ENCODE data around the gene ARHGAP4.

The ARHGAP4 gene

DNA sequence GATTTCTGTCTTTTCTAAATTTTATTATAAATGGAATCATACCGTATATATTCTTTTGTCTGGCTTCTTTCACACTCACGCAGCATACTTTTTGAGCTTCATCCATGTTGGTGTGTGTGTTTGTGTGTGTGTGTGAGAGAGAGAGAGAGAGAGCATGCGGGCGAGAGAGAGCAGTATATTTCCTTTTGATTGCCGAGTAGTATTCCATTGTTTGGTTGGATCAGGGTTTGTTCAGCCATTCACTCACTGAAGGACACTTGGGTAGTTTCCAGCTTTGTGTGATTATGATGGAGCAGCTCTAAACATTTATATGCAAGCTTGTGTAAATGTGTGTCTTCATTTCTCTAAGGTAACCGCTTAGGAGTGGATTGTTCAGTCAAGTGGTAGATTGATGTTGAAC, 36.9 kb downstream of the ARHGAP4 start:
- DNase-seq (ENCODE audit: insufficient read length, low spot score): no peak
- no peak for FAIRE-seq
- TF ChIP-seq, protein P1, sequence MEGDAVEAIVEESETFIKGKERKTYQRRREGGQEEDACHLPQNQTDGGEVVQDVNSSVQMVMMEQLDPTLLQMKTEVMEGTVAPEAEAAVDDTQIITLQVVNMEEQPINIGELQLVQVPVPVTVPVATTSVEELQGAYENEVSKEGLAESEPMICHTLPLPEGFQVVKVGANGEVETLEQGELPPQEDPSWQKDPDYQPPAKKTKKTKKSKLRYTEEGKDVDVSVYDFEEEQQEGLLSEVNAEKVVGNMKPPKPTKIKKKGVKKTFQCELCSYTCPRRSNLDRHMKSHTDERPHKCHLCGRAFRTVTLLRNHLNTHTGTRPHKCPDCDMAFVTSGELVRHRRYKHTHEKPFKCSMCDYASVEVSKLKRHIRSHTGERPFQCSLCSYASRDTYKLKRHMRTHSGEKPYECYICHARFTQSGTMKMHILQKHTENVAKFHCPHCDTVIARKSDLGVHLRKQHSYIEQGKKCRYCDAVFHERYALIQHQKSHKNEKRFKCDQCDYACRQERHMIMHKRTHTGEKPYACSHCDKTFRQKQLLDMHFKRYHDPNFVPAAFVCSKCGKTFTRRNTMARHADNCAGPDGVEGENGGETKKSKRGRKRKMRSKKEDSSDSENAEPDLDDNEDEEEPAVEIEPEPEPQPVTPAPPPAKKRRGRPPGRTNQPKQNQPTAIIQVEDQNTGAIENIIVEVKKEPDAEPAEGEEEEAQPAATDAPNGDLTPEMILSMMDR (IDR thresholded peaks at IDR 0.05; ENCODE audit: insufficient read depth, missing control alignments): no peak

DNA sequence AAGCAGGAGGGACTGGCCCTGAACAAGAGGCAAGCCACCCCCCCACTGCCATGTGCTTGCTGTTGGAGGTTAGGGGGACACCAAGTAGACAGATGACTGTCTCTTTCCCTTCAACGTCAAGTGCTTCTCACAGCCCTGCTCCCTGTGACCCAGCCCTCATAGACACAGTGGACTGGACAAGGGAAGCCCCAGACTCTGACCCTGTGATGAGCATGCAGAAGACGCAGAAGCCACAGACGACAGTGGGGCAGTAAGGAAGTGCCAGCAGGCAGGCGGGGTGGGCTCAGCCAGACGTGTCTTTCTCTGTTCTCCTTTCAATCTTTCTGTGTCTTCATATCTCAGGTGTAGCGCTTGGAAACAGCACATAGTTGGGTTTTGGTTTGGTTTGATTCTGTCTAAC, 37.7 kb downstream of the ARHGAP4 start:
- no peak for FAIRE-seq
- TF ChIP-seq, protein P1 (IDR thresholded peaks at IDR 0.05; ENCODE audit: insufficient read depth, missing control alignments): no peak

DNA sequence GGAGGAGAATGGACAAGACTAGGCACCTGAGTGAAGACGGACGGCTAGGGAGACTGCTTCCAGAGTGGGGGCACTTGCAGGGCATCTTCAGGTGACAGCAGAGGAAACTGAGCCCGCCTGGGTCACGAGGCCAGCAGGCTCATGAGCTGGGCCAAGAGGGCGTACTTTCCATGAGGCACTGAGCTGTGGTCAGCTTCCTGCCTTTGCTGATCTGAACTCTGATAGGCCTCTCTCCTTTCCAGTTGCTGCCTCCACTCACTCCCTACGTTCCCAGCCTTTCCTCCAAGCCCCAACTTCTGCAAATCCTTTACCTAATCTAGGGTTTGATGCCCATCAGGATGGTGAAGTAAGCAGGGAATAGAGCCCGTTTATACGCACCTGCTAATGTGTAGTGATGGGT, 38.7 kb downstream of the ARHGAP4 start:
- FAIRE-seq: no peak

More for the DNA sequence above, 37.7 kb downstream of the ARHGAP4 start:
- DNase-seq (ENCODE audit: insufficient read length, low spot score): no peak

DNA sequence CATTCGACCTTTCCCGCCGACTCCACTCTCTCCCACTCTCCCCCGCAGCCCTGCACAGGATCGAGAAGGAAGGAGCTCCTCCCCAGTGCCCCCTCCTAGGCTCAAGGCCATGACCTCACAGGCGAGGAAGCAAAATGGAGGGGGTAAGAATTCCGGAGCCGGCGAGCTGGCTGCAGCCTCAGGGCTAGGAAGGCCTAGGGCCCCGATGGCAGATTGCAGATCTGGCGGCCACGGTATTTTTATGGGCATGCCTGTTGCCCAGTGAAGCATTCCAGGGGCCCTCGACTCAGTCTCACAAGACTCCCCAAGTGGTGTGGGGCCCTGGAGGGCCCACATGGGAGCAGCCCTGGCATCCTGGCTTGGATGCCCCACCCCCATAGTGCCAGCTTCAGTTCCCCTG, 39.1 kb downstream of the ARHGAP4 start:
- TF ChIP-seq, protein P1 (IDR thresholded peaks at IDR 0.05; ENCODE audit: insufficient read depth, missing control alignments): no peak
- DNase-seq (ENCODE audit: insufficient read length, low spot score) (no peak), FAIRE-seq (no peak)

More for the DNA sequence above, 38.7 kb downstream of the ARHGAP4 start:
- no peak for DNase-seq (ENCODE audit: insufficient read length, low spot score)
- TF ChIP-seq, protein P1 (IDR thresholded peaks at IDR 0.05; ENCODE audit: insufficient read depth, missing control alignments): no peak

- FAIRE-seq (no peak), DNase-seq (ENCODE audit: insufficient read length, low spot score) (no peak)
- TF ChIP-seq, protein P1 (IDR thresholded peaks at IDR 0.05; ENCODE audit: insufficient read depth, missing control alignments): no peak
Observed at GRCh38 chrX:153885968-153886903, 39.8 kb downstream of the ARHGAP4 start, which contains the start of gene L1CAM. Gene L1CAM (minus strand): TSS chrX:153886173. CDS start chrX:153875836, 10,337 bp downstream.

DNA sequence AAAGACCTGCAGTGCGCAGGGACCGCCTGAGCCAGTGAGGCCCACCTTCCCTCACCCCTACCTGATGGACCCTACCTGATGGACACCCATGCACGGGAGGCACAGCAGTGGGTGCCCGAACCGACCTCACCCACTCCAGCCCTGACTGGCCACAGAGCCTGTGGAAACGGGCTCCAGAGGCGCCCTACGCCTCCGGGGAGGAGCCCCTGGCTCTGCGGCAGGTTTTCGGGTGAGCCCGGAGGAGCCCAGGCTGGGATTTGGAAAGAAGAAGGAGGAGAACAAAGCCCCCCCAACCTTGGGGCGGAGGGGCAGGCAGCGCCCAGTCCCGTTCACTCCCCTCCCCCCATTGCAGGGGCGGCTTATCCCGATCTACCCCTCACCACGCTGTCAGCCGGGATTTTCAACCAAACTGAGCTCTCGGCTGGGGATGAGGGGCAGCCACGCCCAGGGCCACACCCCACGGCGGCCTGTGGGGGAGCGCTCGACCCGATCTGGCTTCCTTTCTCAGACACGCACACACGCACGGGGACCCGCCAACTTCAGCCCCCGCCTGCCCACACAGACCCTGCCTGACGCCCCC, 40.8 kb downstream of the ARHGAP4 start:
- peak; percentile 37 for DNase-seq (ENCODE audit: insufficient read length, low spot score)
- no peak for FAIRE-seq
- TF ChIP-seq, protein P1 (IDR thresholded peaks at IDR 0.05; ENCODE audit: insufficient read depth, missing control alignments): no peak
